NCI-H1105 treated with DMSO at 0.1 percent for 48 hours (cell line): ENCODE results near the gene ANO7.

ENCODE experiments used
- DNase-seq: peaks from one replicate; lab custom pipeline; 2025; lab: John Stamatoyannopoulos, UW

ANO7 gene

GRCh38 chr2:241157841-241158545 is 30.5 kb upstream of the ANO7 start:
- no peak for DNase-seq

DNA sequence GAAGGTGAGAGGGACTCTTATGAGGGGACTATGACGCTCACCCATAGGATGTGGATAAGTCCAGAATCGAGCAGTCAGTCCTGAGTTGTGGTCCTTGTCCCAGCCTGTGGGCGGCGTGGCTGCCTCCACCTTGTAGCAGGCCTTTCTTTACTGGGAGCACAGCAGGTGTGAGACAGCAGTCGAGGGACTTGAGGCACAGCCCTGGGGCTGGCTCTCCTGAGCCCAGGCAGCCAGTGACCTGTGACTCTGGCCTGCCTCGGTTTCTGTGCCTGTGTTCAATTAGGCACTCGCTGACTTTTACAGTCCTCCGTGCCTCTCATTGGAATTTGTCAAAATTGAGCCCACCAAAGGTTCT is 30.0 kb upstream of the ANO7 start:
- DNase-seq: no peak

DNA sequence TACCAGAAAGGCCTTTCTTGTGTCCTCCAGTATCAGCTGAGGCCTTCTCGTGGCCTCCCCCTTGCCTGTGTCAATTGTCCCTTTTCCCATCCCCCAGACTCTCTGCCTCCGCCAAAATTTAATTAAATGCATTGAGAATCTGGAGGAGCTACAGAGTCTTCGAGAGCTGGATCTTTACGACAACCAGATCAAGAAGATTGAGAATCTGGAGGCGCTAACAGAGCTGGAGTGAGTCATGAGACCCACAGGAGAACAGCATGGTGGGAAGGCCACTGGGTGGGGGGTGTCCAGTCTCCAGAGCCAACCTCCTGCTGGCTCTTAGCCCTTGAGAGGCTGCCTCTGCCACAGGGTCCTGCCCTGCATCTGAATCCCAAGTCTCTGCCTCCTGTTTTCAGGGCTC is 29.4 kb upstream of the ANO7 start:
- no peak for DNase-seq

DNA sequence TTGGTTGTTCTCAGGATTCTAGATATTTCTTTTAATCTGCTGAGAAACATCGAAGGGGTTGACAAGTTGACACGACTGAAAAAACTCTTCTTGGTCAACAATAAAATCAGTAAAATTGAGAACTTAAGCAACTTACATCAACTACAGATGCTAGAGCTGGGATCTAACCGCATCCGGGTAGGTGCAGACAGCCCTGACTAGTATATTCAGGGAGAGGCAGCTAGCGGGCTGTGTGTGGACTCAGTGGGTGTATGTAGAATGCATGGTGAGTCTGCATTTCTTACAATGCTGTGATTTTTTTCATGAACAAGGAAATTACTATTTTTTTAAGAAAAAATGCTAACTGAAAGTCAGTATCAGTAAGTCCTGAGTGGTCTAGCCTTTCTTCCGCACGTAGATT is 28.2 kb upstream of the ANO7 start:
- no peak for DNase-seq

GRCh38 chr2:241161646-241162281 is 26.7 kb upstream of the ANO7 start:
- no peak for DNase-seq

DNA sequence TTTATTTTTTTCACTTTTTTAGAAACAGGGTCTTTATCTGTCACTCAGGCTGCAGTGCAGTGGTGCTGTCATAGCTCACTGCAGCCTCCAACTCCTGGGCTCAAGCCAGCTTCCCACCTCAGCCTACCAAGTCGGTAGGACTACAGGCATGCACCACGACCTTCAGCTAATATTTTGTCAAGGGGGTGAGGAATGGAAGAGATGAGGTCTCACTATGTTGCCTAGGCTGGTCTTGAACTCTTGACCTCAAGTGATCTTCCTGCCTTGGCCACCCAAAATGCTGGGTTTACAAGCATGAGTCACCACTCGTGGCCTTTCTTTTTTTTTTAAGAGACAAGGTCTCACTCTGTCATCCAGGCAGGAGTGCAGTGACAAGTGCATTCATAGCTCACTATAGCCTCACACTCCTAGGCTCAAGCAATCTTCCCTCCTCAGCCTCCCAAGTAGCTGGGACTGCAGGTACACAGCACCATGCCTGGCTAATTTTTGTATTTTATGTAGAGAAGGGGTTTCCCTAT is 24.8 kb upstream of the ANO7 start:
- no peak for DNase-seq

DNA sequence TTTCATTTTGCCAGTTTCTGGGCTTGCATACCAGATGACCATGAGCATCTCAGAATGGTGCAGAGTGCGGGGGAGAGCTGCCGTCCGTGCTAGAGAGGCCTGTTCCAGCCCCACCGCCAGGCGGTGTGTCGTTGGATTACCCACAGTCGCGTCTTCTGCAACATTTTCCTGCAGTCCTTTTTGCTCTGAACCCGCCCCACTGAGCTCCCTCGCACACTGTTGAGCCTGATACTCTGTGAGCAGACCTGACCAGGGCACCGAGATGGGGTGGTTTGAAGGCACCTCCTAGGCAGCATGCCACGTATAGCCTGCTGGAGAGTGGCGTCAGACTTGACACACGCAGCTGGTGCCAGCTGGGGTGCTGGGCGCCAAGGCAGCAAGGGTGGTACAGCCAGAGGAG is 20.1 kb upstream of the ANO7 start:
- DNase-seq: no peak

- no peak for DNase-seq
These were observed 14.9 kb upstream of the ANO7 start for GRCh38 chr2:241173557-241173956.

- DNase-seq: no peak
These were observed 10.7 kb upstream of the ANO7 start for GRCh38 chr2:241177526-241178334.

DNA sequence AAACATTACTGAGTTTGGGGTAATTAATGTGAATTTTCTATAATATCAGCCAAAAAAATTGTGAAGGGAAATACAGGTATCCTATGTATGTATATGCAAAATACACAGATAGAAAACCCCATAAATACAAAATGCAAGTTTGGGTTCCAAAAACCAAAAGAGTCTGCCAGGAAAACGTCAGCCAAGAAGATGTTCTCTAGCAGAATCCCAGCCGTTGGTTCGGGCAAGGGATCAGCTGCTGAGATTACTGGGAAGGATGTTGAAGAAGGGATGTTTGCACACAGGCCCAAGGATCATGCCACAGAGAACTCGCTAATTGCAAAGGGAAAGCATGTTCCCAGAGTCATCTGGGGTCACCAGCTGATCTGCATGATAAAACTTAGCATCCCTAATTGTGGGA is 9.5 kb upstream of the ANO7 start:
- no peak for DNase-seq

DNA sequence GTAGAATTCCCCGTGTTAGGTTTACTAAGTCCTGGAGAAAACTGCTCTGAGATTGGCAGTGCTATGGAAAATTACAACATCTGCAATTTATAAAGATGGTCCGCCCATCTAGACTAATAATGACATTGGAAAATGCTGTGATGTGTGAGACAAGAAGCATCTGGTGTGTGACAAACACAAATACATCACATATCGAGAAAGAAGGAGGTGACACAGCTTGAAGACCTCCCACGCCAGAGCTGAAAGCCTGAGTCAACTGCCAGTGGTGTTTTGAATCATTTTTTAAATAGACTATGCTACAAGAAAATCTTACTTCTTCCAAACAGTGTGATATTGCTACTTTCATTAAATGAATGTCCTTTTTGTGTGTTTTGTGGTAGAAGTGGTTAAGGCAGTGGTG is 8.6 kb upstream of the ANO7 start:
- no peak for DNase-seq

DNA sequence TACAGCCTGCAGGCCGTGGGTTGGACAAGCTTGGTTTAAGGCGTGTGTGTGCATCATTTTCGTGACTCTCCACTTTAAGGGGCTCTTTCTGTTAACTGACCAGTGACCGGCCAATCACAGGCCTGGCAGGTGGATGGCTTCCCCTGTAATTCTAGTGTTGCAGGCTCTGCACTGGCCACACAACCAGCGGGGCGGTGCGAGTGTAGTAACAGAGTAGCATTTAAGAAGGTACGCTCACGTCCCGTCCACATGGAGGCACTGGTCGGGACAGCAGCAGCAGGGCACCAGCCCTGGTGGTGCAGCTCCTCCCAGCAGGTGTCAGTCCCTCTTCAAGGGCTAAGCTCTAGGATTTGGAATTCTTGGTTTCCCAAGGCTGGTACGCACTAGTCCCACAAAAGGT is 8.0 kb upstream of the ANO7 start:
- DNase-seq: no peak

DNA sequence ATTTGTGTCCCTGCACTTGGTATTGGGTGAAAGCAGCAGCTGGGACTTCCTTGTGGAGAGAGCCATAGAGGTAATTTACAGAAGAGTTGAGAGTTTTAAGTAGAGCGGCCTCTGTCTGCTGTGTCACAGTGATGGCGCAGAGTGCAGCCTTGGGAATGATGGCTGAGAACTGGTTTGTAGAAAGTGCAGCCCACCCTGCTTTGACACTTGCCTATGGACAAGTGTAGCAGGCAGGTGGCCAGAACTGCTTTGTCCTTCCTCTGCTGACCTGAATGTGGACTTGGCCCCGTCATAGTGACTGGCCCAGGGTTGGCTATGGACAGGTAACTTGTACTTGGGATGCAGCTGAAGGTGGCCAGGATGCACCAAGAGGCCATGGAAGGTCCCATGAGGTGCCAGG is 6.4 kb upstream of the ANO7 start:
- DNase-seq: no peak

DNA sequence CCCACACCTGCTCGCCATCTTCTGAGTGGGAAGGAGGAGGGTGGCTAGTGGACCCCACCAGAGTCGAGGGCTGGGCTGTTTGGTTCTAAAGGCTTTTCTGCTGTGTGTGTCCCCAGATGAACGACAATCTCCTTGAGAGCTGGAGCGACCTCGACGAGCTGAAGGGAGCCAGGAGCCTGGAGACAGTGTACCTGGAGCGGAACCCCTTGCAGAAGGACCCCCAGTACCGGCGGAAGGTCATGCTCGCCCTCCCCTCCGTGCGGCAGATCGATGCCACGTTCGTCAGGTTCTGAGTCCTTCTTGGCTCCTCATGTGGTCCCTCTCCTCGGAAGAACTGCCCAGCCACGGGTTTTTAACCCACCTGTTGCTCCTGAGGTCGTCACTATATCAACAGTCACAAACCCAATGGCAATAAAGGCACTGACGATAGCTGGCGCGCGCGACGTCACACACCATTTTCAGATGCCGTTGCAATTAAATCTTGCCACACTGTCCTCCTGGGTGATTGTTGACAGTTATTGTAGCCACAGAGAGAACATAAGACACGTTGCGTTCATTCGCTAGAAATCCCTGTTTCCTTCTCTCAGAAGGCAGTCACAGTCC is 5.8 kb upstream of the ANO7 start:
- no peak for DNase-seq

DNA sequence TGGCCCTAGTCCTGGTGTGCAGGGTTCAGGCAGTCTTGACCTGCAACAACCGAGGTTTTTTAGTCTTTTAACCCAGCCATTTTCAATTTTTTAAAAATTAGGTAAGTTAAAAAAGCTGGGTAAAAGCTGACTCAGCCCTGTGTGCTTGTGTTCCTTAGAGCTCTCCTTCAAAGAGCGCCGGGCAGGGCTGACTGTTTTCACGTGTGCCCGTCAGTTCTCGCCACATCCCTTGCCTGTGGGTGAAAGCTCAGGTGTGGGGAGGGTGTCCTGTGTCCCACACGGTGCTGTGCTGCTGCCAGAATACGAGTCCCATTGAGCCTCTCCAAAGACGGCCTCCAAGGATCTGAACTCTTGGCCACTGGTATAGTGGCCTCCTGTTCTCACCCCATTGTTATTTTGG is 5.3 kb upstream of the ANO7 start:
- no peak for DNase-seq

DNA sequence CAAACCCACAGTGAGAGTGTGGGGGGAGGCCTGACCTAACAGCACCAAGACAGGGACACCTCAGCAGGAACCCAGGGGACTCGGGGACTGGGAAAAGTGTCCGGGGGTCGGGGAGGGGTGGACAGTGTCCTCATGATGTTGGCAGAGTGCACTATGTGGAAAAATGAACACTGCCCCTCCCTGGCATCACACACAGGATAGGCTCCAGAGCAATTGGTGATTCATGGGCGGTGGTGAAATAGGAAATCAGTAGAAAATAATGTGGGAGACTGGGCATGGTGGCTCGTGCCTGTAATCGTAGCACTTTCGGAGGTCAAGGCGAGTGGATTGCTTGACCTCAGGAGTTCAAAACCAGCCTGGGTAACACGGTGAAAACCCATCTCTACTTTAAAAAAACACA is 3.6 kb upstream of the ANO7 start:
- no peak for DNase-seq

- DNase-seq: no peak
These were observed 2.5 kb upstream of the ANO7 start for GRCh38 chr2:241185961-241186360.

DNA sequence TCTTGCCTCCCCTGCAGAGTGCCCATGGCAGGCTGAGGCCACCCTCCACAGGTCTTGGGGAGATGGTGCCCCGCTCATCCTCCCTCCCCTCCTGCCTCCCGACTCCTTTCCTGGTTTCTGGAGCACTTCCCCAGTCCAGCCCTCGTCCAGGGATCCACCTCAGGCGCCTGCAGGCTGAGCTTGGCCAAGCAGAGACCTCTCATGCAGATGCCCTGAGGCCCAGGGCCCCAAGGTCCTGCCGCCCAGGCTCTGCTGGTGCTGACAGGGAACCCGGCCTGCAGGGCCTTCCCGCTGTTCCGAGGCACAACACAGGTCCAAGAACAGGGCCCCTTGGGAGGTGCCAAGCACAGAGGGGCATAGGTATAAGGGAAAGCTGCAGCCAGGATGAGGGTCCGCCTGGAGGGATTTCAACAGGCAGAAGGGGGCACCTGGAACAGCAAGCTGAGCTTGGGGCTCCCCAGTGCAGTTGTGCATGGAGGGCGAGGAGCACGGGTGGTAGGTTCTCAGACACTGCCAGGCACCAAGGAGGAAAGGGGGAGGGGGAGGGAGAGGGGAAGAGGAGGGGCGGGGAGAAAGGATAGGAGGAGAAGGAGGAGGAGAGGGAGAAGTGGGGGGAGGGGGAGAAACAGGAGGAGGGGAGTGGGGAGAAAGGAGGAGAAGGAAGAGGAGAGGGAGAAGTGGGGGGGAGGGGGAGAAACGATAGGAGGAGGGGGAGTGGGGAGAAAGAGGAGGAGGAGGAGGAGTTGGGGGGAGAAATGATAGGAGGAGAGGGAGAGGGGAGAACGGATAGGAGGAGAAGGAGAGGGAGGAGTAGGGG is 1.2 kb upstream of the ANO7 start:
- DNase-seq: no peak

- DNase-seq: no peak
These were observed 601 bp upstream of the ANO7 start for GRCh38 chr2:241187918-241188234.

DNA sequence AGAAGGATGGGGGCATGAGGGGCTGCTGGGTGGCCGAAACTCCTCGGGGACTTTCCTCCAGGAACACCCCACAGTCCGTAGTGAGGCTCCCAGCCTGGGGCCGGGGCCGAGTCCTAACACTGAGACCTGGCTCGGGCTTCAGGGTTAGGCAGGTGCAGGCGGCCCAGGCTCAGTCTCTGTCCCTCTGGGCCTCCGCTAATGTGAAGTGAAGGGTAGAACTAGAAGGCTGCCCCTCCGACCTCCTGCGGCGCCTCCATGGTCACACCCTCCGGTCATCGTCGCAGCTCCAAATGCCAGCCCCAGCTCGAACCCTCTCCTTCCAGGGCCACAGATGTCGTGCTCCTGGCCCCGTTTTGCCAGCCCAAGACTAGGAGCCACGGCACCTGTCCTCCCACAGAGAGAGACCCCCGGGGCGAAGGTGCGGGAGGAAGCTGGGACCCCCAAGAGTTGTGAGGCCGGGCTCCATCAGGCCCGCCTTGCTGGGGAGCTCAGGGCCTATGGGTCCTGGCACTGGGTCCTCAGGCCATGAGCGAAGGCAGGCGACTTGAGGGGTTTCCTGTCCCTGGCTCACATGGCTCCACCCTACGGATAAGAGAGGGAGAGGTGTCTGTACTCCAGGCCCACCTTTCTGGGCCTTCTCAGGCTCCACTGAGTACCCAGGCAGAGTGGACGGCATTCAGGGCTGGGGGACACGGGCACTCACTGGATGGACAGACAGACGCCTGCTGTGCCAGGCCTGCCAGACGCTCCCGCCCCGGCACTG is 797 bp downstream of the ANO7 start:
- DNase-seq: no peak

- no peak for DNase-seq
These were observed 1.4 kb downstream of the ANO7 start for GRCh38 chr2:241189856-241190201.
